ENCODE measurements around the gene FRYL.
"Not testable (repeated sequence)": the region's sequence is repeated elsewhere in the genome, so short reads cannot be mapped to it uniquely, and the experiment has no call there.

Gene FRYL

GRCh38 chr4:48781968-48782367 lies 1.9 kb upstream of the FRYL start:
- DNase-seq = no peak

GRCh38 chr4:48780865-48781214 lies 761 bp upstream of the FRYL start:
- peak; percentile 18 for DNase-seq

GRCh38 chr4:48779095-48779997 lies 733 bp downstream of the FRYL start:
- peak; percentile 76 for DNase-seq

GRCh38 chr4:48778431-48779094 lies 1.5 kb downstream of the FRYL start:
- DNase-seq = no peak

- DNase-seq = no peak
Measured at GRCh38 chr4:48777739-48778138, 2.3 kb downstream of the FRYL start.

- DNase-seq = no peak
Measured at GRCh38 chr4:48774760-48775710, 5.0 kb downstream of the FRYL start.

- no peak for DNase-seq
Measured at GRCh38 chr4:48772556-48772955, 7.5 kb downstream of the FRYL start.

GRCh38 chr4:48767055-48767929 lies 12.8 kb downstream of the FRYL start:
- no peak for DNase-seq

- DNase-seq = no peak
Measured at GRCh38 chr4:48766131-48766792, 13.8 kb downstream of the FRYL start.

GRCh38 chr4:48762408-48762807 lies 17.7 kb downstream of the FRYL start:
- no peak for DNase-seq

GRCh38 chr4:48761286-48761685 lies 18.8 kb downstream of the FRYL start:
- no peak for DNase-seq

- DNase-seq = not testable (repeated sequence)
Measured at GRCh38 chr4:48758703-48759102, 21.4 kb downstream of the FRYL start.

GRCh38 chr4:48756689-48757220 lies 23.3 kb downstream of the FRYL start:
- DNase-seq = no peak

- no peak for DNase-seq
Measured at GRCh38 chr4:48755281-48755680, 24.8 kb downstream of the FRYL start.

- DNase-seq = no peak
Measured at GRCh38 chr4:48753159-48753558, 26.9 kb downstream of the FRYL start.

GRCh38 chr4:48752726-48753125 lies 27.4 kb downstream of the FRYL start:
- DNase-seq = no peak

- no peak for DNase-seq
Measured at GRCh38 chr4:48752246-48752645, 27.8 kb downstream of the FRYL start.

GRCh38 chr4:48748949-48749596 lies 31.0 kb downstream of the FRYL start:
- no peak for DNase-seq

GRCh38 chr4:48746608-48747362 lies 33.3 kb downstream of the FRYL start:
- DNase-seq = no peak

- DNase-seq = not testable (repeated sequence)
Measured at GRCh38 chr4:48745223-48745622, 34.9 kb downstream of the FRYL start.
